PC-3 (cell line): ENCODE data around the gene LIMS2. TPM values are rescaled to one million over a fixed set of nuclear protein-coding genes. Genes with fewer than 3 reads are reported as not detected.

Source experiments
- ATAC-seq: fragments of 200-7000 bp; cut with Tn5 transposase; 2 replicates; pipeline ENCODE4 v1.9.1; 2020; ENCODE audit warnings: mild to moderate bottlenecking, moderate library complexity
- BruUV-seq: library from RNA; stranded (reverse); fragments of 400-500 nt; replicated peaks from 2 replicates; lab custom pipeline; 2021; lab: Mats Ljungman, UMichigan
- CTCF ChIA-PET: fragments of 300-600 bp; sonication (Branson Sonifier 250); formaldehyde crosslinking; loops from one replicate; lab custom pipeline; 2022; ENCODE audit warnings: antibody characterized with exemption; lab: Charles Lee
- POLR2A ChIA-PET: fragments of 300-600 bp; sonication (Branson Sonifier 250); formaldehyde crosslinking; loops from one replicate; lab custom pipeline; 2022; ENCODE audit warnings: antibody characterized with exemption; ENCODE audit not compliant: unreplicated experiment; lab: Charles Lee
- DNase-seq: peaks from one replicate; pipeline ENCODE4 v3.0.0-alpha.2; 2015
- H2AFZ ChIP-seq: fragments of 300-600 bp; sonication (generic); 2 replicates; pipeline ENCODE4 v1.6.0; 2016; ENCODE audit warnings: antibody characterized with exemption, low read length
- H3F3A ChIP-seq: fragments of 300-600 bp; sonication (generic); one replicate; pipeline ENCODE4 v1.6.0; 2017; ENCODE audit warnings: antibody characterized with exemption, low read length, control low read depth, mild to moderate bottlenecking; ENCODE audit not compliant: unreplicated experiment
- H3K27ac ChIP-seq: fragments of 300-600 bp; sonication (generic); 2 replicates; pipeline ENCODE4 v1.5.1; 2016; ENCODE audit warnings: mild to moderate bottlenecking, low read length
- H3K27me3 ChIP-seq: fragments of 300-600 bp; sonication (generic); 2 replicates; pipeline ENCODE4 v1.6.1; 2016; ENCODE audit warnings: low read length, mixed read lengths
- H3K36me3 ChIP-seq: fragments of 300-600 bp; sonication (generic); 2 replicates; pipeline ENCODE4 v1.6.1; 2016; ENCODE audit warnings: low read depth, mixed run types, low read length, mixed read lengths
- H3K4me1 ChIP-seq: fragments of 300-600 bp; sonication (generic); 2 replicates; pipeline ENCODE4 v1.5.1; 2016; ENCODE audit warnings: low read length; ENCODE audit not compliant: insufficient read depth
- H3K4me2 ChIP-seq: fragments of 300-600 bp; sonication (generic); 2 replicates; pipeline ENCODE4 v1.6.0; 2016; ENCODE audit warnings: low read length
- H3K4me3 ChIP-seq: fragments of 300-600 bp; sonication (generic); 2 replicates; pipeline ENCODE4 v1.5.1; 2016; ENCODE audit warnings: mild to moderate bottlenecking, low read length, mixed read lengths
- H3K79me2 ChIP-seq: fragments of 300-600 bp; sonication (generic); 2 replicates; pipeline ENCODE4 v1.6.1; 2017; ENCODE audit warnings: low read length, mixed read lengths
- H3K9ac ChIP-seq: fragments of 300-600 bp; sonication (generic); 2 replicates; pipeline ENCODE4 v1.6.0; 2016; ENCODE audit warnings: mild to moderate bottlenecking, low read length
- H3K9me2 ChIP-seq: fragments of 300-600 bp; sonication (generic); replicated peaks from 2 replicates; pipeline ENCODE4 v1.6.1; 2016; ENCODE audit warnings: mixed run types, low read length, mixed read lengths
- H3K9me3 ChIP-seq: fragments of 300-600 bp; sonication (generic); 2 replicates; pipeline ENCODE4 v1.6.1; 2016; ENCODE audit warnings: low read length, mixed read lengths
- H4K20me1 ChIP-seq: fragments of 300-600 bp; sonication (generic); 2 replicates; pipeline ENCODE4 v1.6.1; 2016; ENCODE audit warnings: low read length, mixed read lengths
- EZH2 ChIP-seq: fragments of 300-600 bp; sonication (generic); IDR thresholded peaks from one replicate; pipeline ENCODE4 v1.6.1; 2017; ENCODE audit warnings: antibody characterized with exemption, mild to moderate bottlenecking, low read length; ENCODE audit not compliant: unreplicated experiment
- EZH2phosphoT487 ChIP-seq: fragments of 300-600 bp; sonication (generic); IDR thresholded peaks from 2 replicates; pipeline ENCODE4 v1.6.1; 2018; ENCODE audit warnings: mild to moderate bottlenecking, antibody characterized with exemption, low read length, borderline replicate concordance
- intact Hi-C: fragments of 100-400 bp; cut with micrococcal nuclease; formaldehyde crosslinking; loops from 2 replicates; pipeline ENCODE4 v1.9.0; 2023
- total RNA-seq: library from RNA; depleted of rRNA; stranded (reverse); fragments of >200 nt; gene quantifications from 2 replicates; pipeline ENCODE4 v1.2.3, GENCODE V29; 2014
- TF ChIP-seq, protein P1 (sequence below): fragments of 300-600 bp; sonication (generic); conservative IDR thresholded peaks from 2 replicates; pipeline ENCODE4 v1.5.1; 2017; ENCODE audit warnings: antibody characterized with exemption, low read depth, mild to moderate bottlenecking, low read length

Gene LIMS2
- total RNA-seq, 1 experiment from 2014 or later, result 5.0 TPM

DNA sequence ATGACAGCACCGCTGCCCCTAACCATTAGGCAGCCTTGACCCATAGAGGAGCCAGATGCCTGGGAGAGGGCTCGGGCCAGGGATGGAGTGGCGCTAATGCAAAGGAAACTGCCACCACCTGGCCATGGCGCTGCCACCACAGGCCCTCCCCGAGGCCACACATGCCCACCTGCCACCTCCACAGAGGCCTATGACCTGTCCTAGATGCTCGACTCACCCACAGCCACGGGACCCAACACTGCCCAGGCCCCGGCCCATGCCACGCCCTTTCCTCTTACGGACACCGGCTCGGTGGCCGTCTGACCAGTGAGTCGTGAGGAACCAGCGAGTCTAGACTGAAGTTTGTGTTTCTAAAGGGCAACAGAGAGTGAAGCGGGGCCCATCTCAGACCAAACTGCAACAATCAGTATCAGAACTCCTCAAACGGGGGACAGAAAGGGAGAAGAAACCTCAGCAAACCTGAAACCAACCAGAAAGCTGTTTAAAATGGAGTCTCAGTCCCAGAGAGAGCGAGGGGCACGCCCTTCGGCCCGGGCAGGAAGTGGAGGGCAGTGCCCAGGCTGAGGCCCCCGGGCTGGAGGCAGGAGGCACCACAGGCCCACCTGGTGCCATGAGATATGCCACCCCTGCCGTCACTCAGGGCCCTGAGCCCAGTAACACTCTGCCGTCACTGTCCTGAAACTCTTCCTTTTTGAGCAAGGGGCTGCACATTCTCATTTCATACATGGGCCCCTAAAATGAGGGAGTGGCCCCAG is 28.7 kb downstream of the LIMS2 start:
- Histone ChIP-seq H3K79me2 (no peaks in the 10 kb centered on the region), H3K9ac (peak overlapping the region; percentile 15; the same call in 1 of the 2 replicates), H3K9me3 (no peaks in the 10 kb centered on the region), H3K27me3 (no peaks in the 10 kb centered on the region), H3K4me1 (peaks cover 30% of the 10 kb centered on the region), H3K4me3 (no peak overlapping the region), H3K36me3 (no peaks in the 10 kb centered on the region), H3K27ac (peak overlapping the region; percentile 55), H3K4me2 (peak overlapping the region; percentile 17; the same call in 1 of the 2 replicates), H3F3A (no peaks in the 10 kb centered on the region), H3K9me2 (no peaks in the 10 kb centered on the region), H2AFZ (0 out of 2 replicates have a peak overlapping the region, but pooled peaks have one; percentile 40), H4K20me1 (no peaks in the 10 kb centered on the region)
- DNase-seq (no peak), ATAC-seq (0 out of 2 replicates have a peak, but pooled peaks have one; percentile 3)
- ChIA-PET CTCF (no interaction called here), POLR2A (interaction anchor here (0.6 kb wide), 1 partner anchor 9 kb away, joined by 28 read pairs; no protein-coding TSS in a partner anchor)
- no TSS peak for BruUV-seq
- TF ChIP-seq, protein P1, sequence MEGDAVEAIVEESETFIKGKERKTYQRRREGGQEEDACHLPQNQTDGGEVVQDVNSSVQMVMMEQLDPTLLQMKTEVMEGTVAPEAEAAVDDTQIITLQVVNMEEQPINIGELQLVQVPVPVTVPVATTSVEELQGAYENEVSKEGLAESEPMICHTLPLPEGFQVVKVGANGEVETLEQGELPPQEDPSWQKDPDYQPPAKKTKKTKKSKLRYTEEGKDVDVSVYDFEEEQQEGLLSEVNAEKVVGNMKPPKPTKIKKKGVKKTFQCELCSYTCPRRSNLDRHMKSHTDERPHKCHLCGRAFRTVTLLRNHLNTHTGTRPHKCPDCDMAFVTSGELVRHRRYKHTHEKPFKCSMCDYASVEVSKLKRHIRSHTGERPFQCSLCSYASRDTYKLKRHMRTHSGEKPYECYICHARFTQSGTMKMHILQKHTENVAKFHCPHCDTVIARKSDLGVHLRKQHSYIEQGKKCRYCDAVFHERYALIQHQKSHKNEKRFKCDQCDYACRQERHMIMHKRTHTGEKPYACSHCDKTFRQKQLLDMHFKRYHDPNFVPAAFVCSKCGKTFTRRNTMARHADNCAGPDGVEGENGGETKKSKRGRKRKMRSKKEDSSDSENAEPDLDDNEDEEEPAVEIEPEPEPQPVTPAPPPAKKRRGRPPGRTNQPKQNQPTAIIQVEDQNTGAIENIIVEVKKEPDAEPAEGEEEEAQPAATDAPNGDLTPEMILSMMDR, result no peak
- no peak for TF ChIP-seq EZH2phosphoT487
- TF ChIP-seq EZH2, result no peak
- intact Hi-C loops, result loop anchor here (10.0 kb wide), 1 partner anchor 452 kb away; no protein-coding TSS in a partner anchor

DNA sequence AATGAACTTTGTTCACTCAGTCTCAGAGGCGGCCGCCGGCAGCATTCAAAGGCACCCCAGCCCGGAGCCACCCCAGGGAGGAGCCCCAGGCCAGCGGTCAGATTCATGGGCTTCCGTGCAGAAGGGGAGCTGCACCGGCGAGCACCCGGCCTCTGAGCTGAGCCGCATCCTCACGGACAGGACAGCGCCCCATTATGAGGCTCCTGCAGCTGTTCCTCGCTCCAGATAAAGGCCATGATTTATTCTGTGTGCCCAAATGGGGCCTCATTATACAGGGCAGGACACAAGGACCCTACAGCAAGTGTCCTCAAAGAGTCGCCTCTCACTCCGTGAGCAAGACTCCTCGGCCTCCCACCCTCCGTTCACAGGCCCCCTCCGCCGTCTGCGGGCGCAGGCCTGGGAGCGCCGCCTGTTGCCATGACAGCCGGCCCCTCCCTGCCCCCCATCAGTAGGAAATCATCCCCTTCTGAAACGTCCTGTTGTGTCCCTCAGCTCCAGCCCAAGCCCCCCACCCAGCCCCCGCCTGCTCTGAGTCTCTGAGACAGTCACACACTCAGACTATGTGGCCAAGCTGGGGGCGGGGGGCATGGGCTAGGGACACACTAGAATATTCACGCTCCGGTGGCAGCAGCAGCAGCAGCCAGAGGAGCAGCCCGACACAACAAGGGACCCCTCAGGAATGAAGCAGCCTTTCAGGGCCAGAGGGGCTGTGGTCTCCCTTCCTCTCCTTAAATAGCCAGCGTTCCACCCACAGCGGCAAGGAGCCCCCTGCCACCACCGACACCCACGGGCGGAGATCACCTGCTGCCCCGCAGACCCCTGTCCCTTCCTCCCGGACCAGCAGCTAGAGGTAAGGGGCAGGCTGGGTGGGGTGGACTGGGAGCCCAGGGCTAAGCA is 29.7 kb downstream of the LIMS2 start, which contains the start of gene GPR17:
Gene GPR17 (plus strand): TSS at position 759 of the 897 bp plus-strand sequence. CDS start 4,583 bp downstream, outside the sequence.
- TF ChIP-seq, protein P1, result no peak
- TF ChIP-seq EZH2, result no peak
- no peak for TF ChIP-seq EZH2phosphoT487
- no TSS peak for BruUV-seq
- Histone ChIP-seq H3K4me1 (peaks cover 30% of the 10 kb centered on the region), H4K20me1 (no peaks in the 10 kb centered on the region), H3K27me3 (no peaks in the 10 kb centered on the region), H3K4me2 (peak within 1 kb of the TSS; percentile 17; the same call in 1 of the 2 replicates), H3K79me2 (no peaks in the 10 kb centered on the region), H3K9me3 (no peaks in the 10 kb centered on the region), H3K36me3 (no peaks in the 10 kb centered on the region), H2AFZ (0 out of 2 replicates have a peak within 1 kb of the TSS, but pooled peaks have one; percentile 40), H3F3A (no peaks in the 10 kb centered on the region), H3K9ac (peak within 1 kb of the TSS; percentile 15; the same call in 1 of the 2 replicates), H3K4me3 (no peak within 1 kb of the TSS), H3K27ac (peak within 1 kb of the TSS; percentile 55), H3K9me2 (no peaks in the 10 kb centered on the region)
- POLR2A ChIA-PET, result no interaction called here
- ATAC-seq (no peak), DNase-seq (no peak)
- intact Hi-C loops, result loop anchor here (10.0 kb wide), 1 partner anchor 451 kb away; no protein-coding TSS in a partner anchor
- CTCF ChIA-PET, result no interaction called here
